Esophagus muscularis mucosa (tissue), 4 donors: ENCODE data around the gene VTI1A. TPM values are rescaled to one million over a fixed set of nuclear protein-coding genes. Genes with fewer than 3 reads are reported as not detected.
"Not testable (repeated sequence)": the region's sequence is repeated elsewhere in the genome, so short reads cannot be mapped to it uniquely, and the experiment has no call there.

Experiments
- DNase-seq: peaks from one replicate; pipeline ENCODE4 v3.0.0-alpha.2; 2017; ENCODE audit errors: extremely low spot score
- H3K27ac ChIP-seq, 4 donors: fragments of 200-600 bp; sonication (generic); replicated peaks in 1 of 4; 1 replicate in 3 of 4; 2 replicates in 1 of 4; pipeline ENCODE4 v1.5.1; 2016 to 2019; ENCODE audit warnings: mild to moderate bottlenecking in 1 of 4
- H3K27me3 ChIP-seq, 4 donors: fragments of 200-600 bp; sonication (generic); one replicate each; pipeline versions ENCODE4 v1.5.1 to v1.6.0; 2016 to 2019
- H3K36me3 ChIP-seq, 4 donors: fragments of 200-600 bp; sonication (generic); one replicate each; pipeline ENCODE4 v1.5.1; 2016 to 2019
- H3K4me1 ChIP-seq, 4 donors: fragments of 200-600 bp; sonication (generic); one replicate each; pipeline ENCODE4 v1.5.1; 2016 to 2019
- H3K4me3 ChIP-seq, 4 donors: fragments of 200-600 bp; sonication (generic); 1 replicate in 2 of 4; 2 replicates in 2 of 4; pipeline ENCODE4 v1.5.1; 2016 to 2019; ENCODE audit warnings: mild to moderate bottlenecking in 4 of 4, moderate library complexity in 1 of 4
- H3K9me3 ChIP-seq, 4 donors: fragments of 200-600 bp; sonication (generic); 1 replicate in 3 of 4; 2 replicates in 1 of 4; pipeline ENCODE4 v1.5.1; 2016 to 2019
- CTCF ChIP-seq, 3 experiments: fragments of 200-600 bp in 2 of 3; fragments of 450-650 bp in 1 of 3; sonication (generic) in 2 of 3; IDR thresholded peaks; one replicate each; pipeline ENCODE4 v1.5.1; 2017 to 2019; ENCODE audit warnings: antibody characterized with exemption in 3 of 3, mild to moderate bottlenecking in 2 of 3, moderate library complexity in 1 of 3
- EP300 ChIP-seq: sonication (generic); formaldehyde crosslinking; IDR thresholded peaks from one replicate; pipeline ENCODE4 v1.6.1; 2017; ENCODE audit warnings: antibody characterized with exemption
- POLR2A ChIP-seq: fragments of 450-650 bp; IDR thresholded peaks from one replicate; pipeline ENCODE4 v1.6.1; 2017; ENCODE audit warnings: antibody characterized with exemption, moderate library complexity, mild to moderate bottlenecking, low read depth
- POLR2AphosphoS5 ChIP-seq, 2 donors: sonication (generic); formaldehyde crosslinking; IDR thresholded peaks; one replicate each; pipeline ENCODE4 v1.6.1; 2017; ENCODE audit warnings: antibody characterized with exemption in 2 of 2
- WGBS: methylation state at CpG from one replicate; pipeline ENCODE4 v1.1.5; 2018; 5-methylcytosine and 5-hydroxymethylcytosine counted together
- intact Hi-C: fragments of 100-400 bp; cut with DNase I; formaldehyde crosslinking; loops from one replicate; pipeline ENCODE4 v1.15.1; 2023
- total RNA-seq, 4 donors: library from RNA; depleted of rRNA; stranded (reverse); fragments of >200 nt; gene quantifications; one replicate each; pipeline versions ENCODE4 v1.1.0 to v1.2.1, GENCODE V29; 2016

Gene VTI1A
- total RNA-seq, 4 donors from 2014 or later = 27.6 to 42.7 (median 33.8) TPM

GRCh38 chr10:112456533-112456932 is 9.5 kb downstream of the VTI1A start:
- no peak for TF ChIP-seq POLR2A
- no peak for TF ChIP-seq EP300
- no peak for TF ChIP-seq POLR2AphosphoS5 (IDR thresholded peaks at IDR 0.05)
- TF ChIP-seq CTCF (IDR thresholded peaks at IDR 0.05) = no peak
- intact Hi-C loops = no loop called here
- no peaks in the 10 kb centered on the region for H3K9me3 ChIP-seq
- 90% methylated on average over 2 of the region's 2 CpGs for WGBS
- no peaks in the 10 kb centered on the region for H3K4me1 ChIP-seq
- H3K4me3 ChIP-seq = no peak overlapping the region
- H3K27me3 ChIP-seq = no peaks in the 10 kb centered on the region
- H3K27ac ChIP-seq = no peak overlapping the region
- H3K36me3 ChIP-seq = peaks cover 0 to 9% (median 4%) of the 10 kb centered on the region in 4 donors
- DNase-seq = no peak

DNA sequence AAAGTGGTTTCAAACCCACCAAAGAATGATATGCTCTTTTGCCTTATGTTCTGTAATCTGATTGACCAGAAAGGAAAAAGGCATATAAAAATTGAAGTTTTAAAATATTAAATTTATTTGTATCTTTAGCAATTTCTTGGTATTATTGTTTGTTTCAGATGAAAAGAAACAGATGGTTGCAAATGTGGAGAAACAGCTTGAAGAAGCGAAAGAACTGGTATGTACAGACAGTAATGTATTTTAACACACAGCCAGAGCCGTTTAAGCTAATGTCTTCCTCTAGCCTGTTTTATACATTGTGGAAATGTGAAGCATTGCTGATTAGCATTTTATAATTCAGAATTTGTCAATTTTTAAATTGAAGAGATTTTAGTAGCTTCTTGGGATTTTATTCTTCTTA is 13.4 kb downstream of the VTI1A start:
- WGBS = 88% methylated on average over 2 of the region's 2 CpGs
- no peaks in the 10 kb centered on the region for H3K4me1 ChIP-seq
- no peak overlapping the region for H3K4me3 ChIP-seq
- intact Hi-C loops = no loop called here
- DNase-seq = no peak
- no peak overlapping the region for H3K27ac ChIP-seq
- H3K36me3 ChIP-seq = peaks cover 11 to 30% (median 16%) of the 10 kb centered on the region in 4 donors
- TF ChIP-seq CTCF (IDR thresholded peaks at IDR 0.05) (no peak), POLR2AphosphoS5 (IDR thresholded peaks at IDR 0.05) (no peak), POLR2A (no peak), EP300 (no peak)
- H3K27me3 ChIP-seq = no peaks in the 10 kb centered on the region
- H3K9me3 ChIP-seq = no peaks in the 10 kb centered on the region

DNA sequence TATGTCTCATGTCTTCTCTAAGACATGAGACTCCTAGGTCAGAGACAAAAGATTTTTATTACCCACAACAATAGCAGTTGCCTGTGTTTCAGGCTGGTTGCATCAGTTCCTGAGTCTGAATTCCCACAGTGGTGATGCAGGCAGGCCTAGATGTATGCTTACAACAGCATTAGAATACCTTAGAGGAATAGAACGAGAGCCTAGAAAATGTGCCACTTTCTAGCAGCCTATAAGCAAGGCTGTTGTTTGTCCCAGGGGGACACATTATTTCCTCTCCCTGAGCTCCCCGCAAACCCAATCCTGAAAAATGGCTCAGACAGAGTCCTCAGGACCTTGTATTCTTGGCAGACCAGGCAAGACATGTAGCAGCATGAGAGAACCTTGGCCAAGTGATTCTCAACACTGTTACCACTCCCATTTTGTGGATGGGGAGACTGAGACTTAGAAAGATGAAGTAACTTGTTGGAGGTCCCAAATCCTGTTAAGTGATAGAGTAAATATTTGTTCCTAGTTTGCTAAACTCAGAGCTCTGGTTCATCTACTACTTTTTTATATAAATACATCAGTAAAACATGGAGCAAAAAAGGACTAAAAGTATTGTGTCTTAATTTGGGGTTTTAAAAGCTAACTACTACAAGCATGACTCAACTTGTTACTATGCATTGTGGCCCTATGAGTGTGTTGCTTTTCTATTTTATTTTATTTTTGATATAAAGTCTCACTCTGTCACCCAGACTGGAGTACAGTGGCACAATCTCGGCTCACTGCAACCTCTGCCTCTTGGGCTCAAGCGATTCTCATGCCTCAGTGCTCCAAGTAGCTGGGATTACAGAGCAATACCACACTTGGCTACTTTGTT is 14.2 kb downstream of the VTI1A start:
- TF ChIP-seq CTCF (IDR thresholded peaks at IDR 0.05) (no peak), POLR2AphosphoS5 (IDR thresholded peaks at IDR 0.05) (no peak), POLR2A (no peak), EP300 (no peak)
- Histone ChIP-seq H3K9me3 (no peaks in the 10 kb centered on the region), H3K4me3 (no peak overlapping the region), H3K27me3 (no peaks in the 10 kb centered on the region), H3K27ac (no peak overlapping the region), H3K36me3 (peaks cover 20 to 39% (median 21%) of the 10 kb centered on the region in 4 donors), H3K4me1 (no peaks in the 10 kb centered on the region)
- intact Hi-C loops = no loop called here
- WGBS = 97% methylated on average over 4 of the region's 4 CpGs
- DNase-seq = no peak

GRCh38 chr10:112464074-112464473 is 17.1 kb downstream of the VTI1A start:
- H3K9me3 ChIP-seq, DNase-seq, H3K4me3 ChIP-seq, H3K27ac ChIP-seq, H3K27me3 ChIP-seq, H3K4me1 ChIP-seq, intact Hi-C loops: not testable (repeated sequence)
- WGBS = 95% methylated on average over 5 of the region's 5 CpGs
- peaks cover 20 to 58% (median 23%) of the 10 kb centered on the region in 4 donors for H3K36me3 ChIP-seq

- H3K4me1 ChIP-seq = no peaks in the 10 kb centered on the region
- no peak overlapping the region for H3K27ac ChIP-seq
- no peaks in the 10 kb centered on the region for H3K27me3 ChIP-seq
- no peak overlapping the region for H3K4me3 ChIP-seq
- TF ChIP-seq POLR2A (no peak), EP300 (no peak), CTCF (IDR thresholded peaks at IDR 0.05) (no peak), POLR2AphosphoS5 (IDR thresholded peaks at IDR 0.05) (no peak)
- no peak for DNase-seq
- 96% methylated on average over 3 of the region's 3 CpGs for WGBS
- no peaks in the 10 kb centered on the region for H3K9me3 ChIP-seq
- H3K36me3 ChIP-seq = peaks cover 20 to 69% (median 24%) of the 10 kb centered on the region in 4 donors
- intact Hi-C loops = no loop called here
These were observed 18.4 kb downstream of the VTI1A start for GRCh38 chr10:112465299-112465883.
